DMS153 (cell line): ENCODE data around the gene CXXC5.

Source experiments
- DNase-seq: peaks from one replicate; lab custom pipeline; 2025; lab: John Stamatoyannopoulos, UW

Gene CXXC5

DNA sequence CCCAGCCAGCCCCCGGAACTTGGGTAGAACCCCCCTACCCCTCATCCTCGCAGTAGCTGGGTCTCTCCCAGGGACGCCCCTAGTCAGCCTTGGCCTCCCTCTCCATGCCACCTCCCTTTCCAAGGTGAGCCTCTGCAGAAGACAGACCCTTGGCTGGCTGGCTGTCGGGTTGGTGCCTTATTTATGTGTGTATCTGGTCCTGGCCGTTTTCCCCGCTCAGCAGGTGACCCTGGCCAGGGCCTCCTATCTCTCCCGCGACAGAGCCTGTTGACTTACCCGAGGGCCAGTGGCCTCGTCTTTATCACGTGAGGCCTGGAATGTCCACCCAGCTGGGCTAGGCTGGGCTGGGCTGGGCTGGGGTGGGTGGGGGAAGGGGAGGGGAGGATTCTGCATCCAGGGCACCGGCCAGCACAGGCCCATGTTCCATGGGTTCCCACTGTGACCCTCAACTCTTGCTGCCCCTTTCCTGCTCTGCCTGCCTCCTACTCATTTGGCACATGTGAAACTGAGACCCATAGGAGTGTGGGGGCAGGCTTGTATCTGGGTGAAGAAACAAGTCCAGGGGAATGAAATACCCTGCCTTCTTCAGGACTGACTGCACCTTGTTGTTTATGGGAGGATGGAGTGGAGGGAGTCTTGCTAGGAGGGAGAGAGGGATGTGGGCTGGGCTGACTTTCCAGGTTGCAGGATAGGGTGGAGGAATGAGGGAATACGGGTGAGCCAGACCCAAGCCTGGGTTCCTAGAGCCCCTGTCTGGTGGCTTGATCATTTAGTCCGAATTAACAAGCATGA lies 3.1 kb downstream of the CXXC5 start:
- no peak for DNase-seq

DNA sequence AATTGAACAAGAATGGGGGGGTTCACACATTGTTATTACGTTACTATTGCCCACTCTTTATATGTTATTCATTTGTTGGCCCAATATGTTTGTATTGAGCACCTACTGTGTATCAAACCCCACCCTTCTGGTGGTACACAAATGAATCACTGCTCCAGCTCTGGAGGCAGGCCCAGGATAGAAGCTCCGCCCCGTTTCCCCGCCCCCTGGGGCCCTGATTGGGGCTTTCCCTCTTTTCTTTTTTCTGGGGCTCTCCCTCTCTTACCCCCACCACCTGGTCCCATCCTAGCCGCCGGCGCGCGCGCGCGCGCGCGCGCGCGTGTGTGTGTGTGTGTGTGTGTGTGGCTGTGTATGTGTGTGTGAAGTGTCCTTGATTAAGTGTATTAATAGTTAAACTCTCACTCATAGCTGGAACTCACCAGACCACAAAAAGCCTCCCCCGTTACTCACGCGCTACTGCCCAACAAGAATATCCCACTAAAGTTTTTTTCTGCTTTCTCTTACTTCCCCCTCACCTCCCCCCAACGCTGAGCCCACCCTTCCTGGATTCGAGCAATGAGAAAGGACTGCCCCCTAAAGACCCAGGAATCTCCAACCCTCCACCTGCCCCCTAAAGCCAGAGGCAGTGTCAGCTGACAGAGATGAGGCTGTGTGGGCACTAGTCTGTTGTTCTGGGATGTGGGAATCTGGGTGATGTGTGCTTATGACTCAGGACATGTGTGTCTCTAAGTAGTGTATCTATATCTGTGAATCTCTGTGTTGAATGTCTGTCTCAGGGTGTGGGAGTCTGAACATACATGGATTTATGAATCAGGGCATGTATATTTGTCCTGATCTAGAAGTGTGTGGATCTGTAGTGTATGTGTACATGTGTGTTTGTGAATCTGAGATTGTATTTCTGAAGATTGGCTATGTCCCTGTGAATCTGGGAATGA lies 4.0 kb downstream of the CXXC5 start:
- DNase-seq: peak; percentile 11

- no peak for DNase-seq
These were observed 4.7 kb downstream of the CXXC5 start for GRCh38 chr5:139652788-139653241.

DNA sequence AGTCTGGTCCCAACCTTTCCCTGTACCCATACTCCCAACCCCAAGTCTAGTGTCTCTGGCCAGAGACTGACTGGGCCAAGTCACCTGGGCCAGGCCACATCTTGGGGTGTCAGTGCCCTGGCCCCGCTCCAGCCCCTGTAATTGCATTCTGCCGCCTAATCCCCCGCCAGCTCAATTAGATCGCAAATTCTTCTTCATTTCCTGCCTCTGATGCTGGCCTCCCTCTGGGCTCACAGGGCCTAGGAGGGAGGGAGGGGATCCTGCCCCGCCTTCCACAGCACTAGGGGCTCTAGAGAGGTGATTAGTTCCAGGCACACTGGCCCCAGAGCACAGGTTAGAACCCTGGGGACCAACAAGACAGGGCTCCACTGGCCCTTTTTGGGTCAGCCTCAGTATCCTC lies 5.5 kb downstream of the CXXC5 start:
- DNase-seq: no peak

GRCh38 chr5:139654464-139654863 lies 6.3 kb downstream of the CXXC5 start:
- DNase-seq: no peak

DNA sequence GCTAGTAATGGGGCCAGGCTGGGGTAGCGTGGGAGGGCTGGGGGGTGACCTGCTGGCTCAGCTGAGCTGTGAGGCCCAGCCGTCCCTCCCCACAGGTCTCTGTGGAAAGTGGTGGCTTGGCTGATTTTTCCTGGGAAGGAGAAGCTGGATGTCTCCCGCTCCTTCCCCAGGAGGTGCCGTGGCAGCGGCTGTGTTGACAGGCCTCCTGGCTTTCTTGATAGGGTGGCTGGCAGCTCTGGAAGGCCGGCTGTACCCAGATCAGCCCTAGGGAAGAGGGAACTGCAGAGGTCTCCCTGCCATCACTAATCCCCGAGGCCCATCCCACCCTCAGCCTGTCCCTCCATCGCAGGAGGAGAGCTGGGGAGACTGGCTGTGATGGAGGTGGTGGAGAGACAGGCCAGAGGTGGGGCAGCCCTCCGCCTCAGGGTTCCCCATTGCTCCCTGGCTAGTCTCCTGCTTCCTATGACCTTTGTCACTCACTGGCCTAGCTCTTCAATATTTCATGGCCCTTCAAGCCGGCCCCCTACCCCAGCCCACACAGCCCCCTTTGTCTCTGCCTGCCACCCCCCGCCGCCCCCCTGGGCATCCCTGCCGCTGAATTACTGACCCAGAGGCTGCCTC lies 6.8 kb downstream of the CXXC5 start:
- no peak for DNase-seq

GRCh38 chr5:139655727-139656271 lies 7.7 kb downstream of the CXXC5 start:
- DNase-seq: no peak

DNA sequence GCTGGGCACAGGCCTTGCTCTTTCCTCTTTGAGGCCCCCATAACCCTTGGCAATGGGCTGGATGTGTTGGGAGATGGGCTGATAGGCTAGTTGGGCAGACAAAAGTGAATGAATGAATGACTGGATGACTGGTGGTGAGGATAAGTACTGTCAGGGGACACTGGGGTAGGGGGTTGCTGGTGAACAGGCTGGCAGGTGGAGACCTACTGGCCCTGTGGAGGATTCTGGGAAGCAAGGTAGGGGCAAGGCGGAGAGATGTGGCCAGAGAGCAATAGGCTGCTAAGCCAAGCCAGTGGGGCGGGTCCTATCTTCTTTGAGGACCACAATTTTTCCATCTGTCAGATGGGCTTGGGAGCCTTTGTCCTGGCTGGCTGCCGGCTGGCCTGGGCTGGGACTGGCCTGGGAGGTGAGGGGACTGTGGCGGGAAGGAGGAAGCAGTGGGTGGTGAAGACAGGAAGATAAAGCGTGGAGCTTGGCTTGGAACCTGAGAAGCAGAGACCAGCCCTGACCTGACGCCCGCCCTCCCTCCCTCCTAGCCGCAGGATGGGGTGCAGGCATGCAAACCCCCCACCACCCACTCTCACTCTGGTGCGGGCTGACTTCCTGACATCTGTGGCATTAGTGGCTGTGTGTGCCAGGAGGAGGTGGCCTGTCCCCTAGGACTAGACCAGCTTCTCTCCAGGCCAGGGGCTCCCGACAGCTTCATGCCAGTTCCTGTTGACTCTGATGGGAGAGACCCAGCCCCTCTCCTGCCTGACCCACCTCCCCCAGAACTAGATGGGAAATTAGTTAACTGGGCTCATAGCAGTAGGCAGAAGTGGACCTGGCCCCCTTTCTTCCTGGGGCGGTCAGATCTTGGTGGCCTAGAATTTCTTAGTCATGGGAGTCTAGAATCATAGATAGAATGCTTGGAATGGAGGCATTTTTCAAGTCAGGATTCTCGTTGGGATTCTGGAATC lies 9.5 kb downstream of the CXXC5 start:
- no peak for DNase-seq

DNA sequence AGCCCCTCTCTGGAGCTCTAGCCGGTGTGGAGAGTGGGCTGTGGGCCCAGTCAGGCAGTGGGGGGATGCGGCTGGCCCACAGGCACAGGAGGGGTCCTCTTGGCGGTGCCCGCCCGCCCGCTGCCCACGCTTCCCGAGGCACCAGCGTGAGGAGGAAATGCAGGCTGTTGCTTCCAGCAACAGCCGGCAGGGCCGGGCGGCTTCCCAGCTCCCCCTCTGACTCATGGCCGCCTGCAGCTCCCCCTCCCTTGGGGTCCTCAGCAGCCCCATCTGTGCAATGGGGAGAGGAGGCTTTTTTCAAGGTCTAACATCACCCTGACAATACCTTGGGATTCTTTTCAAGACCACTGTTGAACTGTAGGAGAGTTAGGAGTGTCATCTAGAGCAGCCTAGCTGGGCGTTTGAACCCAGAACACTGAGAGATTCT lies 10.4 kb downstream of the CXXC5 start:
- DNase-seq: no peak

DNA sequence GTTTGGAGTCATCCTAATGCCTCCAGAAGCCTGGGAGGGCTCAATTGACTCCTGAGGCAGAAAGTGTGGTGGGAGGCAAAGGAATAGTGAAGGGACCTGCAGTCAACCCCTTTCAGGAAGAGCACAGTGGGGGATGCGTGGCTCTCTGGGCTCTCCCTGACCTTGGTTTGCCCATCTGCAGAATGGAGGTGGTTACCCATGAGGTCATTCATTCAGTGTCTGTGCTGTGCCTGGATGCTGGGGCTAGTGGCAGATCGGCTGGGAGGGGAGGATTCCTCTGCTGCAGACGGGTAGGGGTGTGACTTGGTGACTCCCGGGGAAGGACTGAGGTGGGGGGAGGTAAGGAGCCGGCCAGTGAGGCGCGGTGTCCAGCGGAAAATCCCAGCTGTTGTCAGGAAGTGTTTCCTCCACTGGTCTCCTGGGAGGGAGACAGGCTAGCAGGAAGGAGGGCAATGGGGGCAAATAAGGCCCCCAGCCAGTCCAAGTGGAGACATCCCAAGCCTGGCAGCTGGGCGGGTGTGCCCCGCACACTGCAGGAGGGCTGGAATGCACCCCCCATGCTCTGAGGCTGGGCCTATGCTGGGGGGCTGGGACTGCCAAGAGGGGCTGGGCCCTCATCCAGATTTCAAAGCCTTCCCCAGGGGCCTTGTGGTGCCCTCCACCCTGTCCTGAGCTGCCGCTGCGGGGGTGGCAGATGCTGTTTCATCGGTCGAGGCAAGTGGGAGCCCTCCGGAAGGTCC lies 10.9 kb downstream of the CXXC5 start:
- no peak for DNase-seq

GRCh38 chr5:139659695-139660101 lies 11.5 kb downstream of the CXXC5 start:
- no peak for DNase-seq

DNA sequence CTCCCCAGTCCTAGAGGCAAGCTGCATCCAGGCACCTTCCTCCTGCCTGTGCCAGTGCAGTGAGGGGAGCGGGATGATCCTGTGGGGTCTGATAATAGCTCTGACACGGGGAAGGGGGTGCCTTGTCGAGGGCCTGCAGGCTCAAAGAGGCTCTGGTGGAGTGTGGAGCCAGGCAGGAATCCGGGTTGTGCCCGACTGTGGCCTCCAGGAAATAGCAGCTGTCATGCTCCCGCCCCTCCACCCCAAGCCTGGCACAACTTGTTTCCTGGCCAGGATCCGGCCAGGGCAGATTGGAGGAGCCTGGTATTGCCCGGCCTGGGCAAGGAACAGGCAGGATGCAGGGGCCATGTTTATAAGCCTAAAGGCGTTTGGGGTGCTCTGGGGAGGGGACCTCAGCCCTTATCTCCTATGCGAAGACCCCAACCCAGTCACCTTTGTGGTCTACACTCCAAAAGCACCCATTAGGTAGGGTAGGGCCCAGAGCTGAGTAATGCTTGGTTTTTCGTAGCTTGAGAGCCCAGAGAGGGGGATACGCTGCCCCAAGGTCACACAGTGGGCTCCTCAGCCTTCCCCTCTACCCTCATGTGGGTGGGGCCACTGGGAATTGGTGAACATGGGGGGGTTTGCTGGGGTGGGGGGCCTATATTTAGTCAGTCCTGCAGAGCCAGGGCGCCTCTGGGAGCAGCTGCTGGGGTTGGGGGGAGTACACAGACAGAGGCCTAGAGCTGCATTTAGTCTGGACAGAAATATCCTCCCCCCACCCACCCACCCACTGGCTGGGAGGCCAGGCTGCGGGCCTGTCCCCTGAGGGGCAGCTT lies 12.2 kb downstream of the CXXC5 start:
- DNase-seq: peak; percentile 21

- DNase-seq: no peak
These were observed 13.0 kb downstream of the CXXC5 start for GRCh38 chr5:139660923-139661814.

GRCh38 chr5:139662617-139663016 lies 14.5 kb downstream of the CXXC5 start:
- DNase-seq: no peak

- no peak for DNase-seq
These were observed 15.3 kb downstream of the CXXC5 start for GRCh38 chr5:139663207-139664085.

GRCh38 chr5:139664086-139664693 lies 16.0 kb downstream of the CXXC5 start:
- DNase-seq: no peak
